NCI-H2029 (cell line): ENCODE measurements around the gene ATN1.

Source experiments
- DNase-seq: peaks from one replicate; lab custom pipeline; 2025; lab: John Stamatoyannopoulos, UW

Gene ATN1

GRCh38 chr12:6978611-6979011 is 50.9 kb downstream of the ATN1 start:
- DNase-seq: no peak

- DNase-seq: no peak
Measured at GRCh38 chr12:6979021-6979420, 51.3 kb downstream of the ATN1 start.

- DNase-seq: no peak
Measured at GRCh38 chr12:6979453-6979852, 51.7 kb downstream of the ATN1 start.

GRCh38 chr12:6980075-6980474 is 52.3 kb downstream of the ATN1 start:
- DNase-seq: no peak

- DNase-seq: no peak
Measured at GRCh38 chr12:6980740-6981139, 53.0 kb downstream of the ATN1 start.

- no peak for DNase-seq
Measured at GRCh38 chr12:6981152-6982052, 53.6 kb downstream of the ATN1 start.

- DNase-seq: no peak
Measured at GRCh38 chr12:6982532-6982931, 54.8 kb downstream of the ATN1 start.

GRCh38 chr12:6987956-6988553 is 60.3 kb downstream of the ATN1 start:
- DNase-seq: peak; percentile 78
